GM18870 (cell line): ENCODE measurements around the gene NKTR.
A peak's percentile ranks its signal among the peaks of the same experiment; 100 is the strongest.
"Not testable (repeated sequence)": the region's sequence is repeated elsewhere in the genome, so short reads cannot be mapped to it uniquely, and the experiment has no call there.

Experiments used
- ATAC-seq: cut with Tn5 transposase; IDR thresholded peaks from one replicate; pipeline ENCODE4 v1.9.1; 2021; ENCODE audit warnings: moderate library complexity; ENCODE audit not compliant: unreplicated experiment

Gene NKTR

DNA sequence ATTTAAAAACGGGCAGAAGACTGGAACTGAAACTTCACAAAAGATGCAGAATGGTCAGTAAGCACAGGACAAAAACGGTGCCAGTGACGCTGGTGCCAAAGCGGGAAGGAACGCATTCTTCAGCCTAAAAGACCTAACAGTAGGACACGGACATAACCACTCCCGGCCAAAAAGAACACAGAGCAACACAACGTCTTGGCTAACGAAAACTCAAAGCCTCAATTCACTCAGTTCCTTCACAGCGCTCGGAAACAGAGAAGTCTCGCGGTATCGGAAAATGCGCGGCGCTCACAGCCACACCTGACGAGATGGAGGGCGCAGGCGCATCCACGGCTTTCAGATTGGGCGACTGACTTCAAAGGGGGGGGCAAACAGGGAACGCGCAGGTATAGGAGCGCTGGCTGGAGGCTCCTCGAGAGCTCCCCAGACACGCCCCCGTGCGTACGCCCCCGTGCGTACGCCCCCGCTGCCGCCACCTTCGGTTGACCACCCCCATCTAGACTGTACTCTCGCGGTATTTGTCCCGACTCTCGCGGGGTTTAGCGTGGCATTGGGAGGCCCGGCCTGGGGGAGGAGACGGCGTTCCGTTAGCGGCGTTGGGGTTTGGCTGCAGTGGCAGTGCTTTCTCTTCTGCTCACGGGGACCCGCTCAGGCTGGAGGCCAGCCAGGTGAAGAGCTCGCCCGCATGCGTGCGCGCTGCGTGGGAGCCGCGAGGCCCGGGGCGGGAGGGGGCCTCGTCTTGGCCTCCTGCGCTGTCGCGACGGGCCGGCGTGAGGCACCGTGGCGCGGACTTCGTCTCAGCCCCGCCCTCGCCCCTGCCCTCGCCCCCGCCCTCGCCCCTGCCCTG is at the start of gene NKTR:
NKTR (plus strand) TSS at position 576 of the 847 bp plus-strand sequence. CDS start 321 bp downstream, outside the sequence.
- ATAC-seq: peak; percentile 80

DNA sequence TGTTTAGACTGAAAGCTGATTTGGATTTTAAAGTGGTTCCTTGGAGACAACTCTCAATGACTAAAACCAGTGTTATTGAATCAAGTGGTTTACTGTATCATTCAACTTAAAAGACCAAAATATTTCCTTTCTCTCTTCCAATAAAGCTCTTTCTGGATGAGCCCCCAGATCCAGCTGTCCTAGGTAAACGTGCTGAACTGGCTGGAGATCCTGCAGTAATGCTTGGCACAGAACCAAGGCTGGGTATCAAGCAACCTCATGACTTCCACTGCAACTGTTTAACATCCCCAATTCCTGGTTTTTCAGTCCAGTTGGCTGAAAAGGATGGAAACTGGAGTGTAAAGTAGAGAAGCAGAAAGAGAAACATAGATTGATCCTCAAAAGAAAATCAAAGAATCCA is 47.7 kb upstream of the NKTR start:
- ATAC-seq: no peak

DNA sequence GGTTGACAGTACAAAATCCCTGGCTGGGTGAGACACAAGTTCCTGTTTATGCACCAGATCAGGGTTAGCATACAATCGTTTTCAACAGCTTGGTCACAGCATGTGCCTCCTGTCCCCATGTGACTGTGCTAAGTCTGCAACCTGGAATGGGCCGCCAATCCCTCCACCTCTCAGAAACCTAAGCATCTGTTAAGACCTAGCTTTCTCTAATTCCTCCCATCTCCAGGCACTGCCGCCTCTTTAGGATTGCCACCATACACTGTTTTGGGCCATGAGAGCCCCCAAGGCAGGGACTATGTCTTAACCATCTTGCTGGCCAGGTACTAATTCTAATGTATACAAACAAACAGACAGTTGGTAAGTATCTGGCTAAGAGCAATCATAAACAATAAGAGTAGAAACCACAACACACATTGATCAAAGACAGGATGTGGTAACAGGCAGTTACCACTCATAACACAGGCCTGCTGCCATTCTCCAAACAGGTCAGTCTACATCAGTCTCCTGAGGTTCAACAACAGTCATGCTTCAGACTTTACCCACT is 44.3 kb upstream of the NKTR start:
- no peak for ATAC-seq

DNA sequence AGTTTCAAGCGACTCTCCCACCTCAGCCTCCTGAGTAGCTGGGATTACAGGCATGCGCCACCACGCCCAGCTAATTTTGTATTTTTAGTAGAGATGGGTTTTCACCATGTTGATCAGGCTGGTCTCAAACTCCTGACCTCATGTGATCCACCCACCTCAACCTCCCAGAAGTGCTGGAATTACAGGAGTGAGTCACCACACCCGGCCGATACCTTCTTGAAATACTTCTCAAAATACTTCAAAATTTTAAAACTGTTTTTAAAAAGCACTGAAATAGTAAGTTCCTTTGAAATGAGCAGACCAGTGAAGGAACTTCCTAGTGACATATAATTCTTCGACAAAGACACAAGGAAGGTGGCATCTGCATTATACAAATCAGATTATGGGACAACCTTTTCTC is 43.7 kb upstream of the NKTR start:
- not testable (repeated sequence) for ATAC-seq

DNA sequence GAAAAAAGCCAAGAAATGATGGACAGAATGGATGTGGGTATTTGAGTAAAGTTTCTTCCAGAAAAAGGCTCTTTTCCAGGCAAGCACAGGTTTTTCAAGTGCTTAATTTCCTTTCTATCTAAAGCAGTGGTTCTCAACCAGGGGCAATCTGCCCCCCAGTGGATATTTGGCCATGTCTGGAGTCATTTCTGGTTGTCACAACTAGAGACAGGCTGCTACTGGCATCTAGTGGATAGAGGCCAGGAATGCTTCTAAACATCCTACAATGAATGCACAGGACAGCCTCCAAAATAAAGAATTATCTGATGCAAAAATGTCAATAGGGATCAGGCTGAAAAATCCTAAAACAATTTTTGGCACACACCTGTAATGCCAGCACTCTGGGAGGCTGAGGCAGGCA is 42.6 kb upstream of the NKTR start:
- no peak for ATAC-seq

DNA sequence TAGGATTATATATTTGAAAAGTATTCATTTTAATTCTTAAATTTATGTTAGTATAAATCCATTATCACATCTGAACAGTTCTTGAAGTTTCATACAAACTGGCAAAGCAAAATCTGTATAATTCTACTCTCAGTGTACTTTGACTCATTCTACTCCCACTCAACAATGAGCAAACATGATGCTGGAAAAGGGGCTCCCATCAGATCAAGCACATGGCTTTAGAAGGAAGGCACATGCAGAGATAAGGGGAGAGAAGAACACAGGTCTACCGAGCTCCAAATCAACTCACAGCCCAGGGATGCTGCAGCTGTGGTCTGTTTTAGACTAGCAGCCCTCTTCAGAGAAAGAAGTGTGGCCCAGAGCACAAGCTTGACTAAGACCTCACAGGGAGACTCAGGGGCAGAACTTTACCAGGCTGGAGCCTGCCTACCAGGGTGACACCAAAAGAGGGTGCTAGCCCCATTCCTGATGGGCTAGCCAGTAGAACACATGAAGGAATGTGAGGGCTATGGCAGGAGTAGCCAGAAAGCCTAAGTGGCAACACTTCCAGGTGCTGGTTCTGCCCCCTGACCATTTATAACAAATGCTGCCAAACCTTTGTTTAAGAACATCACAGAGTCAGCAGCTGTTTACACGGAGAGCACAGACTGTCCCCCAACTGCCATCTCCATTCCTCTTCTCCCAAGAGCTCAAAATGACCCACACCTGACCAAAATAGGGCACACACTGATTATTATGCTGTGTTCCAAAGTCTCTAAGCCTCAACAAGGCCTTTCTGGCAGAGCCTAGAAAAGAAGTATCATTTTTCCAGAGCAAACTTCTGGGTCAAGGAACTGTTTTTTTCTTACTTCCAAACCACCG is 38.2 kb upstream of the NKTR start:
- no peak for ATAC-seq

DNA sequence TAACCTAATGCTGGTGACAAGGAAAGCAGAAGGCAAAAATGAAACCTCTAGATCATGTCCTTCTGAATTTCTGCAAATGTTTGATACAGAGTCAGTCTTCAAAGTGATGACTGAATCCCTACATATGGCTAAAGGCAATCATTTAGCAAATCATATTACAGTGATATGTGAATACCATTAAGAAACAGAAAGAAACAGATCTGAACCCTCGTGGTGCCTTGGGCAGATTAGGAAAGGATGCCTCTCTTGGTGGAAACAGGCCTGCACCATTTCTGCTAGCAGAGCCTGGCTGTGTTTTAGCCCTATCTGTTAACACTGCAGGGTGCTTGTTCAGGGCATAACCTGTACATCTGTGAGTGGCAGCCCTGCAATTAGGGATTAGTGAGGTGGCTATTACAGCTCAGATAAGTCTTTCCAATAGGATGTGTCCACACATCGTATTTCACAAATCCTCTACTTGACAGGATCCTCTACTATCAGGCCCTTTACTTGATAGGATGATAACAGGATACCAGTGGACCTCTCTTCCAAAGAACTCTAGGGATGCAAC is 30.8 kb upstream of the NKTR start:
- no peak for ATAC-seq

DNA sequence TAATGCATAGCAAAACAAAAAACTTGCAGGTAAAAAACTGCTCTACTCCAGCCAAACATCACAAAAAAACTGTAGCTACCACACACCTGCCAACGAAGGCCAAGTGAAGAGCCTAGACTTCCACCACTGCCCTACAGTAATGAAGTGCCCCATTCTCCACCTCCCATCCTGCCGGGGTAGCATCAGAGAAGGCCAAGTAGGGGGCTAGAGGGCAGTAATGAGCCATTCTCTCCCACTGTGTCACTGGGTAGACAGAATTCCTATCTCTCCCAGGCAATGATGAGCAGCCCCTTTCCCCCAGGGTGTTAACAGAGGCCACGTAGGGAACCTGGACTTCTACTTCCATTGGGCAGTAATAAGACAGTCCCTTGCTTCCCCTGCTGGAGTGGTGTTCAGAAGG is 28.2 kb upstream of the NKTR start:
- ATAC-seq: no peak

DNA sequence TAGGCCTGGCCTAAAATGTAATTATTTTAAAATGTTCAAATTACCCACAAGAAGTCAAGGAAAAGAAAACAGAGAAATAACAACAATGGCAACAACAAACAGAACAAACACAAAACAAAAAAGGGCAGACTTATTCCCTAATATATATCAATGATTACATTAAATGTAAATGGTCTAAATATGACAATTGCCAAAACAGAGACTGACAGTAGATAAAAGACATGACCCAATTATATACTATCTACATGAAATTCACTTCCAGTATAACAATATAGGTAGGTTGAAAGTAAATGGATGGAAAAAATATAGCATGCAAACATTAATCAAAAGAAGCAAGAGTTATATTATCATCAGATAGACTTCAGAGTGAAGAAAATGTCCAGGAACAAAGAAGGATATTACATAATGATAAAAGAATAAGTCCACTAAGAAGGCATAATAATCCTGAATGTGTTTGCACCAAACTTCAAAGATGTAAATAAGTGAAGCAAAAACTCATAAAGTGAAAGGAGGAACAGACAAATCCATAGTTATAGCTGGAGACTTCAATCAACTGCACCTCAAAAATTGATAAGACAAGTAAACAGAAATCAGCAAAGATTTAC is 25.2 kb upstream of the NKTR start:
- ATAC-seq: no peak

DNA sequence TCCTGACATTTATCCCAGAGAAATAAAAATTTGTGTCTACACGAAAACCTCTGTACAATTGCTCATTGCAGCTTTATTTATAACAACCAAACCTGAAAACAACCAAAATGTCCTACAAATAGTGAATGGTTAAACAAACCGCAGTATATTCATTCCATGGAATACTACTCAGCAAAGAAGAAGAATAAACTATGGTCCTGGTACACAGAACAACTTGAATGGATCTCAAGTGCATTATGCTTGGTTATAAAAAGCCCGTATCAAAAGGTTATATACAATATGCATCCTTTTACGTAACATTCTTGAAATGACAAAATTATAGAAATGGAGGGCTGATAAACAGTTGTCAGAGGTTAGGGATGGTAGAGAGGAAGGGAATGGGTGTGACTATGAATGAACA is 22.4 kb upstream of the NKTR start:
- ATAC-seq: no peak

DNA sequence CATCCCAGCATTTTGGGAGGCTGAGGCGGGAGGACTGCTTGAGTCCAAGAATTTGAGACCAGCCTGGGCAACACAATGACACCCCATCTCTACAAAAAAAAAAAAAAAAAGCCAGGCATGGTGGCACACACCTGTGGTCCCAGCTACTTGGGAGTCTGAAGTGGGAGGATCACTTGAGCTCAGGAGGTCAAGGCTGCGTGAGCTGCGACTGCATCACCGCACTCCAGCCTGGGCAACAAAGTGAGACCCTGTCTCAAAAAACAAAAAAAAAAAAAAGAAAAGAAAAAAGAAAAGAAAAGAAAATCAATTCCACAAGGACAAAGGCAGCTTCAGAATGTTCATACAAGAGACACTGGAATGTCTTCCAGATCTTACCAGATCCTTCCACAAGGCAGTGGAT is 21.1 kb upstream of the NKTR start:
- not testable (repeated sequence) for ATAC-seq

DNA sequence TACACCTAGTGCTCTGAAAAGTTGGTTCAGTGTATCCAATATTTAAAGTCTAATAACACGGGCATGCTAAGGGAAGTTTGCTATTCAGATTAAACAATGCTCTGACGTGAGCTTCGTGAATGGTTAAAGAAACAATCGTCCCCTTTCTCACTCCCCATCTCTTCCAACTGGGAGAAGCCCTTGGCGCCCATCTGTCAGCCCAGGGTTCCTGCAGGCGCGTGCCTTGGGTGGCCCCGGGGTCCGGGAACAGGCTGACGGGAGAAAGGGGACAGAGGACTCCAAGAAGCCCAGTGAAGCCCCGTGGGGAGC is 19.1 kb upstream of the NKTR start:
- ATAC-seq: no peak

DNA sequence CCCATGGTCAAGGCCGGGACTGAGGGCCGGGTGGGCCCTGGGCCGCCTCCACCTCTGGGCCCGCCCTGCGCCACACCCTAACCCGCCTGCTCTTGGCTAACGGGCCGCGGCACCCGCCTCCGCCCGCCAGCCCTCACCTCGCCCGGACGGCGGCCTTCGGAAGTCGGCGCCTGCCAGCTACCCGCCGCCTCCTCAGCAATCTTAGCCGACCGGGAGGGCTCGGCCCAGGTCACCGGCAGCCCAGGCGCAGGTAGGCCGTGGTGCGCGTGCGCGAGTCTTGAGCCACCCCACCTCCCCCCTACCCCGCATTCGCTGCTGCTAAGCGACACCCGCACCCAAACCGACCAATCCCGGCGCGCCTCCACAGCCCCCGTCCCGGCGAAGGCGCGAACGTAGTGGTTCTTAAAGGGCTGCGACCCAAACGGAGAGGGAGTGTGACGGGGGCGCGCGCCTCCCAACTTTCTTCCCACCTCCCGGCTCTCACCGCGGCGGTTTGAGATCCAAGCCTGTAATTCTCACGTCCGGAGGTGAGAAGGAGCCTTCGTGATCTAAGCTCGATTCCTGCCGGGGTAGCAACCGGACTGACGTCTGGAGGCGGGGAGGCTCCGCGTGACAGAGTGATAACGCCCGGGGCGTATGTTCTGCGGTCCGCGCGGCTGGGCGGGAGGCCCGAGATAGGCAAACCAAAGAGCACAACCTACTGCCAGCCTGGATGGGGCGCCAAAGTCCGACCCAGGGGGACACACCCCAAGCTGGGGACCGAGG is 18.6 kb upstream of the NKTR start, which contains the start of gene SEC22C:
SEC22C (minus strand) TSS at position 259 of the 765 bp plus-strand sequence. CDS start 12,921 bp downstream, outside the sequence.
- ATAC-seq: peak; percentile 79

DNA sequence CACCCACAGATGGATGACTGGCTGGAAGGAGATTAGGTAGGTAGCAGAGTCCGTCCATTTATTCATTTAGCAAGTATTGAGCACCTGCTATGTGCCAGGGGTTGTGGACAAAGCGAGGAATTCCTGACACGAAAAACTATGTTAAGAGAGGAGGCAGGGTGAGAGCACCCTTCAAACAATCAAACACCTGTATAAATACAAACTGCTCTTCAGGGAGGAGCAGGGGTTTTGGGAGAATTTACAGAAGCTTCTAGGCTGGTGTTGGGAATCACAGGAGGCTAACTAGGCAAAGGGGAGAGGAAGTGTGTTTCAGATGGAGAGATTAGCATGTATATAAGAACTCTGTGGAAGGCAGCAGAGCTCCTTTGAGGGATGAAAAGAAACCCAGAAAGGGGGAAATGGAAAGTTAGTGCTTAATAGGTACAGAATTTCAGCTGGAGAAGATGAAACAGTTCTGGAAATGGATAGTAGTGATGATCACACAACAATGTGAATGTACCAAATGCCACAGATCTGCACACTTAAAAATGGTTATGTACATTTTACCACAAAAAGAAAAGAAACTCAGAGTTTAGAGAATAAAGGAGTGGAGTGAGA is 17.9 kb upstream of the NKTR start:
- no peak for ATAC-seq

DNA sequence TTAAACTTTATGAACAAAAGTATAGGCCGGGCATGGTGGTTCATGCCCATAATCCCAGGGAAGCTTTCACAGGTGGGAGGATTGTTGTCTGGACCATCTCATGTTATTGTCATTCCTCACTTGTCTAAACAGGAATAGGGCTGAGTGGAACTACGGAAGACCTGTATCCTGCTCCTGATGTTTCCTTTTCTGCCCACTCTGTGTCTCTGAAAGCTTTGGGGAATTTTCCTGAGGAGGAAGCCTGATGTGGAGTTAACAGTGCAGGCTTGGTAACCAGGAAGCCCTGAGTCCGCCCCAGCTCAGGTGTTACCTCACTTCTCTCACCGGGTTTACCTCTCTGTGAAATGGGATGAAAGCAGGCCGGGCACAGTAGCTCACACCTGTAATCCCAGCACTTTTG is 11.9 kb upstream of the NKTR start:
- no peak for ATAC-seq

DNA sequence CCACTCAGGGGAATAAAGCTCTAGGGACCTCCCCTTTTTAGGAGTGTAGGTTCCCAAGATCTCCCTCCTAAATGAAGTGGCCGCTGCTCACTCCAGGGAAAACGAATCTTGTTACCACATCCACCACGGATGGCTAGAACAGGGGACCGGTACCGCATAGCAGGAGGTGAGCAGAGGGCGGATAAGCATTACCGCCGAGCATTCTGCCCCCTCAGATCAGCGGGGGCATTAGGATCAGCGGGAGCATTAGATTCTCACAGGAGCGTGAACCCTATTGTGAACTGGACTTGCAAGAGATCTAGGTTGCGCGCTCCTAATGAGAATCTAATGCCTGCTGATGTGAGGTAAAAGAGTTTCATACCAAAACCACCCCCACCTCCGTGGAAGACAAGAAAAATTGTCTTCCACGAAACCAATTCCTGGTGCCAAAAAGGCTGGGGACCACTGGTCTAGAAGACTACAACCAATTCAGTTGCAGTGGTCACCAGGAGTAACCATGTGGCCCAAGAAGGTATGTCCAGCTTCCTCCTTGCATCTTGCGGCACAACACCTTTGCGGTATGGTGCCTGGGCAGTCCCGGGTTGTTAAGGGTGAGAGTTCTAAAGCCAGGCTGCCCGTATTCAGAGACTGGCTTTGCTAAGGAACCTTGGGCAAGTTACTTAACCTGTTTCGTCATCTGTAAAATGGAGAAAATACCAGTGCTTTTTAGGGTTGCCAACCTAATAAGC is 10.9 kb upstream of the NKTR start:
- no peak for ATAC-seq

DNA sequence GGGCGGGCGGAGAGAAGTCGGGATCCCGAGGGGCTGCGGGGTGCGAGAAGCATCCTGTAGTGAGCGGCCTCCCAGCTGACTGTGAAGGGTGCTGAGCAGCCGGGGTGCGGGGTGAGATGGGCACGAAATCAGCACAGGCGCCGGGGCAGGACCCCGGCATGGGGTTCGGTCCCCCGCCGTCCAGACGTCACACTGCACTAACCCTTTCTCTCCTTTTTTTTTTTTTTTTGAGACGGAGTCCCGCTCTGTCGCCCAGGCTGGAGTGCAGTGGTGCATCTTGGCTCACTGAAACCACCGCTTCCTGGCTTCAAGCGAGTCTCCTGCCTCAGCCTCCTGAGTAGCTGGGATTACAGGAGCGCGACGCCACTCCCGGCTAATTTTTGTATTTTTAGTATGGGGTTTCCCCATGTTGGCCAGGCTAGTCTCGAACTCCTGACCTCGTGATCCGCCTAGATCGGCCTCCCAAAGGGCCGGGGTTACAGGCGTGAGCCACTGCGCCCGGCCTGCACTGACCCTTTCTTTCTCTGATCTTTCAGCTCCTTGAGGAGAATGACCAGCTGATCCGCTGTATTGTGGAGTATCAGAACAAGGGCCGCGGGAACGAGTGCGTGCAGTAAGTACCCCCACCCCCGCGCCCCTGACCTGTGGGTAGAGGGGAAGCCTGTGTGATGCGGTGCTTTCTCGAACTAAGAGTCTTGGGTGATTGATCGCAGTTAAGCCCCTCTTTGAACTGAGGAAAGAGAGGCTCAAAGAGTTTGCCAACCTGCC is 9.3 kb upstream of the NKTR start:
- ATAC-seq: no peak

DNA sequence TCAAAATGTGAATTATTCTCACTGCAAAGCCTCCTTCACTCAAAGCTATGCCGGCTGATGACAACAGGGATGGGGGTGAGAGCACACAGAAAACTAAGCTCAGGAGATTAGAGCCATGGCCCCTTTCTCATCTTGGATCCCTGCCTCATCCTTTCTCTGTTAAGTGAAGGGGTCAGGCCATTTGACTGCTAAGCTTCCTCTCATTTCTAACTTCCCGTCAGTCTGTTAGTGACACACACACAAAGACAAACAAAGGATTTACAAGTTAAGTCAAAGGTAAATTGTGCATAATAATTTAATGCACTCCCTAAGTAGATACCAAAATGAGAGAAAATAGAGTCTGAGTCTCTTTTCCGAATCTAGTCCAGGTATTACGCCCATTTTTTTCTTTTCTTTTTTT is 8.7 kb upstream of the NKTR start:
- no peak for ATAC-seq

DNA sequence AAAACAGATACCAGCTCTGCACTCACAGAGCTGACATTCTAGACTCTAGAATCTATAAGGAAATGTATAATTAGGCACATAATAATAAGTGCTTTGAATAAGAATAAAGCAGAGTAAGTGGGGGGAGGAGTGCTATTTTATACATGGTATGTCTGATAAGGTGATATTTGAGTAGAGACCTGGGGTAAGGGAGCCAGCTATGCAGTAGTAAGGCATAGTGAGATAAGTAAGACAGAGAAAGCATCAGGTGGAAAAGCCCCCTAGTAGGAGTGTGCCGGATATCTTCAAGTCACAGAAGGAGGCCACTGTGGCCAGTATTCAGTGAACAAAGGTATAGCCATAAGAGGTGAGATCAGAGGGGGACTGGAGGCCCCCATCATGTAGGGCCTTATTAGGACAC is 6.9 kb upstream of the NKTR start:
- no peak for ATAC-seq
